ENCODE results near the gene NCOA3.
"Not testable (repeated sequence)": the region's sequence is repeated elsewhere in the genome, so short reads cannot be mapped to it uniquely, and the experiment has no call there.

NCOA3 gene

DNA sequence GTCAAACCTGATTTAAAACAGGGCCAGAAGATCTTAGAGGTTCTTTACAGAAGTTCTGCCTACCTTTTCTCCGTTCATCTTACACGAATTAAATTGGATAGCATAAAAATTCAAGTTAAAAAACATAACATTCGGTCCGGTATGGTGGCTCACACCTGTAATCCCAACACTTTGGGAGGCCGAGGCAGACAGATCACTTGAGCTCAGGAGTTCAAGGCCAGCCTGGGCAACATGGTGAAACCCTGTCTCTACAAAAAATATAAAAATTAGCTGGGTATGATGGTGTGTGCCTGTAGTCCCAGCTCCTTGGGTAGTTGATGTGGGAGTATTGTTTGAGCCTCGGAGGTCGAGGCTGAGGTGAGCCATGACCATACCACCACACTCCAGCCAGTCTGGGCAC lies 79.0 kb downstream of the NCOA3 start:
- not testable (repeated sequence) for H3K27ac ChIP-seq (ENCODE audit: low read length); H3K36me3 ChIP-seq (ENCODE audit: insufficient read depth, low read depth, low read length); H3K9me3 ChIP-seq (ENCODE audit: insufficient read depth, low read depth, low read length); H3K9ac ChIP-seq (ENCODE audit: low read depth, low read length); H3K4me3 ChIP-seq (ENCODE audit: low read length); H3K27me3 ChIP-seq (ENCODE audit: insufficient read depth, low read length)
- peaks cover 14% of the 10 kb centered on the region; the same call in 1 of the 2 replicates for H3K4me1 ChIP-seq (ENCODE audit: insufficient read depth, low read length)

DNA sequence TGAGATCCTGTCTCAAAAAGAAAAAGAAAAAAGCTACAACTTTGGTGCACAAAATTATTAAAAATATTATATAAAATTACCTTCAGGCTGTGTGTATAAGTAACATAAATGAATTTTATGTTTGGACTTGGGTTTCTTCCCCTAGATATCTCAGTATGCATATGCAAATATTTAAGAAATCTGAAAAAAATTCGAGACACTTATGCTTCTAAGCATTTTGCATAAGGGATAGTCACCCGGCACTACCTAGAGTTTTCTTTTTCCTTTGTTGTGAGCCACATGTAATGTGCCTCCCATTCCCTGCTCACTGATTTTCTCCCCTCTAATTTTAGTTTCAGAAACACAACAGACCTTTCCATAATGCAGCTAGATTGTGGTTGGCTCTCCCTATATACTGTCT lies 79.4 kb downstream of the NCOA3 start:
- H3K27ac ChIP-seq (ENCODE audit: low read length), result no peak overlapping the region
- H3K36me3 ChIP-seq (ENCODE audit: insufficient read depth, low read depth, low read length), result no peaks in the 10 kb centered on the region
- no peaks in the 10 kb centered on the region for H3K27me3 ChIP-seq (ENCODE audit: insufficient read depth, low read length)
- H3K4me1 ChIP-seq (ENCODE audit: insufficient read depth, low read length), result peaks cover 10% of the 10 kb centered on the region; the same call in 1 of the 2 replicates
- no peaks in the 10 kb centered on the region for H3K9me3 ChIP-seq (ENCODE audit: insufficient read depth, low read depth, low read length)
- no peak overlapping the region for H3K4me3 ChIP-seq (ENCODE audit: low read length)
- no peak overlapping the region for H3K9ac ChIP-seq (ENCODE audit: low read depth, low read length)

DNA sequence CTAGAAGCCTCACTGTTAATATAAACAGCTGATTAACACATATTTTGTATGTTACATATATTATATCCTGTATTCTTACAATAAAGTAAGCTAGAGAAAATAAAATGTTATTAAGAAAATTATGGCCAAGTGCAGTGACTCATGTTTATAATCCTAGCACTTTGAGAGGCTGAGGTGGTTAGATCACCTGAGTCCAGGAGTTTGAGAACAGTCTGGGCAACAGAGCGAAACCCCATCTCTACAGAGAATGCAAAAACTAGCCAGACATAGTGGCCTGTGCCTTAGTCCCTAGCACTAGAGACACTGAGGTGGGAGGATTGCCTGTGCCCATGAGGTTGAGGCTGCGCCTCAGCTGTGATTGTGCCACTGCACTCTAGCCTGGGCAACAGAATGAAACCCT lies 81.9 kb downstream of the NCOA3 start:
- H3K36me3 ChIP-seq (ENCODE audit: insufficient read depth, low read depth, low read length), result no peaks in the 10 kb centered on the region
- H3K27me3 ChIP-seq (ENCODE audit: insufficient read depth, low read length), result no peaks in the 10 kb centered on the region
- no peak overlapping the region for H3K27ac ChIP-seq (ENCODE audit: low read length)
- H3K9ac ChIP-seq (ENCODE audit: low read depth, low read length), result no peak overlapping the region
- H3K4me3 ChIP-seq (ENCODE audit: low read length), result no peak overlapping the region
- no peaks in the 10 kb centered on the region for H3K9me3 ChIP-seq (ENCODE audit: insufficient read depth, low read depth, low read length)
- H3K4me1 ChIP-seq (ENCODE audit: insufficient read depth, low read length), result peaks cover 12% of the 10 kb centered on the region

DNA sequence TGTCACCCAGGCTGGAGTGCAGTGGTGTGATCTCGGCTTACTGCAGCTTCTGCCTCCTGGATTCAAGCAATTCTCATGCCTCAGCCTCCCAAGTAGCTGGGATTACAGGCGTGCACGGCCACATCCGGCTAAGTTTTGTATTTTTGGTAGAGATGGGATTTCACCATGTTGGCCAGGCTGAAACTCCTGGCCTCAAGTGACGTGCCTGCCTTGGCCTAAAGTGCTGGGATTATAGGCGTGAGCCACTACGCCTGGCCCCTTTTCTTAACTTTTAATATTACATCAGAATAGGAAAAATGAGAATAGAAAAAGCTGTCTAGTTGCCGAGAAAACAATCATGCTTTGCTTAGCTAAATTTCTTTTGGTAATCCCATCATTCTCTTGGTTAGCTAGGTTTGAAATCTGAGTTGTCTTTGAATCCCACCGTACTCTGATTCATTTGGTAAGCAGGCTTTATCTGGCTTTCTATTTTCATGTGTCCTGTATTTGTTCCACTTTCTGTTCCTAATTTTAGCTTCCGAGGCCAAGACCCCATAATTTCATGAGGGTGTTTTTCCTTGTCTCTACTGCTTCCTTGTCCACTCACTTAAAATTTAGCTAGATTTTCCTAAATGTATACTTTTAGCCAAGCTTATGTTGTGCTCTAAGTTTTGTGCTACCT lies 83.5 kb downstream of the NCOA3 start:
- Histone ChIP-seq H3K9ac (ENCODE audit: low read depth, low read length) (no peak overlapping the region), H3K36me3 (ENCODE audit: insufficient read depth, low read depth, low read length) (no peaks in the 10 kb centered on the region), H3K27ac (ENCODE audit: low read length) (no peak overlapping the region), H3K4me3 (ENCODE audit: low read length) (no peak overlapping the region), H3K9me3 (ENCODE audit: insufficient read depth, low read depth, low read length) (no peaks in the 10 kb centered on the region), H3K4me1 (ENCODE audit: insufficient read depth, low read length) (peaks cover 12% of the 10 kb centered on the region), H3K27me3 (ENCODE audit: insufficient read depth, low read length) (no peaks in the 10 kb centered on the region)

DNA sequence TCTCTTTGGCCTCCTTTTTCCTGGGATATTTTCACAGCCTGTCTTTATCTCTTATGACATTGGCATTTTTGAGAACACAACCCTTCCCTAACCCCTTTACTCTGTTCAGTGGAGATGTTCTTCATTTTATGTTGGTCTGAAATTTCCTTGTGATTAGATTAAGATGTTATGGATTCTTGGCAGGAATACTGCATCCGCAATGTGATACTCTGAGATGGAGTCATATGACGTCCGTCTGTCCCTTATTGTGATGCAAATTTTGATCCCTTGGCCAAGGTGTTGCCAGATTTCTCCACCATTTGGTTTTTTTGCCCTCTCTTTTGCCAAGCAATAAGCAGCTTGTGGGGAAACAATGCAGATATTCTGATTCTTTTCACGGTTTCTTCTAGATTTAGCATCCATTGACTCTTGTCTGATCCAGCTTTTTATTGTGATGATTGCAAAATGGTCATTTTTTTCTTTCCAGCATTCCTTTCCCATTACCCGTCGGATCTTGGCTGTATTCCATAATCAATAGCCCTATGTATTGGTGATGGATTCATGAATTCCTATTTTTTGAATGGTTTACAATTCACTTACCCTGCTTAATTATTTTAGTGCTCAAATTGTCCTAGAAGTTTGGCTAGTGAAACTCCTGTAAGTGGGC lies 85.1 kb downstream of the NCOA3 start:
- H3K9ac ChIP-seq (ENCODE audit: low read depth, low read length), result no peak overlapping the region
- no peaks in the 10 kb centered on the region for H3K27me3 ChIP-seq (ENCODE audit: insufficient read depth, low read length)
- no peak overlapping the region; the same call in 1 of the 2 replicates for H3K4me3 ChIP-seq (ENCODE audit: low read length)
- no peaks in the 10 kb centered on the region for H3K36me3 ChIP-seq (ENCODE audit: insufficient read depth, low read depth, low read length)
- H3K4me1 ChIP-seq (ENCODE audit: insufficient read depth, low read length), result peaks cover 10% of the 10 kb centered on the region
- H3K27ac ChIP-seq (ENCODE audit: low read length), result no peak overlapping the region
- no peaks in the 10 kb centered on the region for H3K9me3 ChIP-seq (ENCODE audit: insufficient read depth, low read depth, low read length)

DNA sequence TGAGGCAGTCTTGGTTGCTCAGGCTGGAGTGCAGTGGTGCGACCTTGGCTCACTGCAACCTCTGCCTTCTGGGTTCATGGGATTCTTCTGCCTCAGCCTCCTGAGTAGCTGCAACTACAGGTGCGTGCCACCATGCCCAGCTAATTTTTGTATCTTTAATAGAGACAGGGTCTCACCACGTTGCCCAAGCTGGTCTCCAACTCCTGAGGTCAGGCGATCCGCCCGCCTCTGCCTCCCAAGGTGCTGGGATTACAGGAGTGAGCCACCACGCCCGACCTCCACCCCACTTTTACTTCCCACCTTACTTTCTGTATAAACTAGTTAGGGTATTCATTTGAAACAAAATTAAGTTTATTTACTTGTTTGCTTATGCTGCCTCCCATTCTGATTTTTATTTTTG lies 86.5 kb downstream of the NCOA3 start:
- Histone ChIP-seq H3K27me3 (ENCODE audit: insufficient read depth, low read length) (no peaks in the 10 kb centered on the region), H3K27ac (ENCODE audit: low read length) (no peak overlapping the region), H3K9ac (ENCODE audit: low read depth, low read length) (no peak overlapping the region), H3K36me3 (ENCODE audit: insufficient read depth, low read depth, low read length) (no peaks in the 10 kb centered on the region), H3K4me3 (ENCODE audit: low read length) (no peak overlapping the region), H3K4me1 (ENCODE audit: insufficient read depth, low read length) (peaks cover 10% of the 10 kb centered on the region), H3K9me3 (ENCODE audit: insufficient read depth, low read depth, low read length) (no peaks in the 10 kb centered on the region)

DNA sequence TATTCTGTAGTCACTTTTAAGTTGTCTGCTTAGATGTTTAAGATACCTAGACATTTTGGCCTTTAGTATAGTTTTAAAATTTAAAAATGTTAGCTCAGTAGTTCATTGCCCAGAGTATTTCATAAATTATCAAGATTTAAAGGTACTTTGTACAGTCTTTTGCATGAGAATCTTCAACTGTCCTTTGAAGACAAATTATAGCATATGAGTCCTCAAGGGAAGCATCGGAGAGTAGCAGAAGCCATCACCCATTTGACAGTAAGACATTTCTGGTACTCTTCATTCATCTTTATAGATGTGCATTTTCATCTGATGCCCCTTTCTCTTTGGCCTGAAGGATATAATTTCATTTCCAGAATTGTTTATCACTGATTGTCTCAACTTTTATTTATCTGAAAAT lies 89.5 kb downstream of the NCOA3 start:
- Histone ChIP-seq H3K9ac (ENCODE audit: low read depth, low read length) (no peak overlapping the region), H3K27ac (ENCODE audit: low read length) (no peak overlapping the region), H3K4me1 (ENCODE audit: insufficient read depth, low read length) (peaks cover 10% of the 10 kb centered on the region), H3K9me3 (ENCODE audit: insufficient read depth, low read depth, low read length) (no peaks in the 10 kb centered on the region), H3K4me3 (ENCODE audit: low read length) (no peak overlapping the region), H3K27me3 (ENCODE audit: insufficient read depth, low read length) (no peaks in the 10 kb centered on the region), H3K36me3 (ENCODE audit: insufficient read depth, low read depth, low read length) (no peaks in the 10 kb centered on the region)

DNA sequence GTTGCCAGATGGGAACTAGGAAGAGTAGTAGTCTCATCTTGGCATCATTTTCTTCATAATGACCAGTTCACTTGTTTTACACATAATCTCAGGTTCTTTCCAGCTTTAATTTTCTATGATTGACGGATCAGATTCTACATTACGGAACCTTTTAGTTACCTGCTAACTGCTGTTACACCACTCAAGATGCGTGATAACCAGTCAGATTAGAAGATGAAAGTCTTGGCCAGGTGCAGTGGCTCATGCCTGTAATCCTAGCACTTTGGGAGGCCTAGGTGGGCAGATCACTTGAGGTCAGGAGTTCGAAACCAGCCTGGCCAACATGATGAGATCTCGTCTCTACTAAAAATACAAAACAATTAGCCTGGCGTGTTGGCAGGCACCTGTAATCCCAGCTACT lies 92.5 kb downstream of the NCOA3 start:
- Histone ChIP-seq H3K4me3 (ENCODE audit: low read length) (no peak overlapping the region), H3K9me3 (ENCODE audit: insufficient read depth, low read depth, low read length) (no peaks in the 10 kb centered on the region), H3K4me1 (ENCODE audit: insufficient read depth, low read length) (no peaks in the 10 kb centered on the region; the same call in 1 of the 2 replicates), H3K27me3 (ENCODE audit: insufficient read depth, low read length) (no peaks in the 10 kb centered on the region), H3K36me3 (ENCODE audit: insufficient read depth, low read depth, low read length) (no peaks in the 10 kb centered on the region), H3K9ac (ENCODE audit: low read depth, low read length) (no peak overlapping the region), H3K27ac (ENCODE audit: low read length) (no peak overlapping the region)

DNA sequence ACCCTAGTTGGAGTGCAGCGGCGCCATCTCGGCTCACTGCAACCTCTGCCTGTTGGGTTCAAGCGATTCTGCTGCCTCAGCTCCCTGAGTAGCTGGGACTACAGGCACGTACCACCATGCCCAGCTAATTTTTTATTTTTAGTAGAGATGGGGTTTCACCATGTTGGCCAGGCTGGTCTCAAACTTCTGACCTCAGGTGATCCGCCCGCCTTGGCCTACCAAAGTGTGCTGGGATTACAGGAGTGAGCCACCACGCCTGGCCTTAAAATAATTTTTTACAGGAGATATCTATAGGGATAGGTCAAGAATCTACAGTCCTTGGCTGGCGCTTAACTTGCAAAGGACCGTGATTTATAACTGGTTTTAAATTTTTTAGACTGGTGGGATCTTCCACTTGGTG lies 93.5 kb downstream of the NCOA3 start:
- H3K4me3 ChIP-seq (ENCODE audit: low read length); H3K27ac ChIP-seq (ENCODE audit: low read length); H3K9ac ChIP-seq (ENCODE audit: low read depth, low read length); H3K36me3 ChIP-seq (ENCODE audit: insufficient read depth, low read depth, low read length); H3K4me1 ChIP-seq (ENCODE audit: insufficient read depth, low read length); H3K27me3 ChIP-seq (ENCODE audit: insufficient read depth, low read length); H3K9me3 ChIP-seq (ENCODE audit: insufficient read depth, low read depth, low read length): not testable (repeated sequence)

DNA sequence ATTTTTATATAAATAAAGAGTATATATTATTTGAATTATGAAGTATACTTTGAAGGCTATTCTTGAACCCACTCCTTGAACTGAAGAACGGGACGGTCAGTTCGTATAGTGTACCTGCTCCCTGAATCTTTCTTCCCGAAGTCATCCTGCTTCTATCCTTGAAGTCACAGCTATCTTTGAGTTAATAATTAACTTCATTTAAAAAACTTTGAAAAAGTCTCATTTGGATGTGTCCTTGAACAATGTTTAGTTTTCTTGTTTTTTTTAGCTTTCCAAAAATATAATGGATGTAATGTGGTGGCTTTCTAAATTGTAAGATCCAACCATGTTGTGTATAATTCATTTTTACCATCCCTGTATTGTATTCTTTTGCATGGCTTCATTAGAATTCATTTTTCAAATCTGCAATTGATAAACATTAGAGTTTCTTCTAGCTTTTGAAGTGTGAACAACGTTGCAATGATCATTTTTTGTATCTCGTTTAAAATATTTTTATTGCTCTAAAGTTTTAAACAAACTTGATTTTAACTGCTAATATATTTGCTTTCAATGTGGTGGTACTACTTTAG lies 94.4 kb downstream of the NCOA3 start:
- Histone ChIP-seq H3K4me1 (ENCODE audit: insufficient read depth, low read length) (no peaks in the 10 kb centered on the region; the same call in 1 of the 2 replicates), H3K27ac (ENCODE audit: low read length) (no peak overlapping the region), H3K27me3 (ENCODE audit: insufficient read depth, low read length) (no peaks in the 10 kb centered on the region), H3K9ac (ENCODE audit: low read depth, low read length) (no peak overlapping the region), H3K9me3 (ENCODE audit: insufficient read depth, low read depth, low read length) (no peaks in the 10 kb centered on the region), H3K36me3 (ENCODE audit: insufficient read depth, low read depth, low read length) (no peaks in the 10 kb centered on the region), H3K4me3 (ENCODE audit: low read length) (no peak overlapping the region)

DNA sequence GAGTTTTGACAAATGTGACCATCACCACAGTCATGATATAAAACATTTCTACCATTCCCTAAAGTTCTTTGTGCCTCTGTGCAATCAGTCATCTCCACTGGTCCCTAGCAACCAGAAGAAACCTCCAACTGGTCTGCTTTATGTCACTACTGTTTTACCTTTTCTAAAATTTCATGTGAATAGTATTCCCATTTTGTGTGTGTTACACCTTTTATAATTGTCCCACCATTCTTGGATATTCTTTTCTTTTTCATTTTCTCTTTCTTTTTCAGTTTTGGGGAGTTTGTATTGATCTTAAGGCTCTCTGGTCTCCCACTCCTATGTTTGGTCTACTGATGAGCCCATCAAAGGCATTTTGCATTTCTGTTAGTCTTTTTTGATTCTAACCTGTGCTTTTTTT lies 95.4 kb downstream of the NCOA3 start:
- Histone ChIP-seq H3K36me3 (ENCODE audit: insufficient read depth, low read depth, low read length) (no peaks in the 10 kb centered on the region), H3K9ac (ENCODE audit: low read depth, low read length) (no peak overlapping the region), H3K27ac (ENCODE audit: low read length) (no peak overlapping the region), H3K27me3 (ENCODE audit: insufficient read depth, low read length) (no peaks in the 10 kb centered on the region), H3K4me1 (ENCODE audit: insufficient read depth, low read length) (no peaks in the 10 kb centered on the region), H3K4me3 (ENCODE audit: low read length) (no peak overlapping the region), H3K9me3 (ENCODE audit: insufficient read depth, low read depth, low read length) (no peaks in the 10 kb centered on the region)
